ENCODE results near the gene USP16.

DNA sequence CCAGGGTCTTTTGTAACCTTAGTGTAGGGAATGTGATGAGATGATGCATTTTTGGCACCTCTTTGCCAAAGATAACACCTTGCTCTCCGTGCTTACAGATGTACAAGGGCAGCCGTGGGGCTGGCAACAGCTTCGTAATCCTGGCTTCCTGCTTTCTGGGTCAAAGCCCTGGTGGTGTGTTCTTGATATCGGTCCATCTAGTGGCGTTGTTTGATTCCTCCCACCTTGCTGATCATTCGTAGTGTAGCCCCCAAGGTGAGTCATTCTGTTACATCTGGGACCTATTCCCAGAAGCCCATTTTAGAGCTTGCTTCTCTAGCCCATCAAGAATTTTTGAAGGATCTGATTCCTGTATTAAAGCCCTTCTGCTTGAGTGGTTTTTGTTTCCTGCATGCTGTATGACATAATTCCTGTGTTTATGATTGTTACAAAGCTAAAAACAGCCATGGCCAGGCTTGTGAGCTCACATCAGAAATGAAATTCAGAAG lies 56.0 kb downstream of the USP16 start:
- TF ChIP-seq, protein P1, sequence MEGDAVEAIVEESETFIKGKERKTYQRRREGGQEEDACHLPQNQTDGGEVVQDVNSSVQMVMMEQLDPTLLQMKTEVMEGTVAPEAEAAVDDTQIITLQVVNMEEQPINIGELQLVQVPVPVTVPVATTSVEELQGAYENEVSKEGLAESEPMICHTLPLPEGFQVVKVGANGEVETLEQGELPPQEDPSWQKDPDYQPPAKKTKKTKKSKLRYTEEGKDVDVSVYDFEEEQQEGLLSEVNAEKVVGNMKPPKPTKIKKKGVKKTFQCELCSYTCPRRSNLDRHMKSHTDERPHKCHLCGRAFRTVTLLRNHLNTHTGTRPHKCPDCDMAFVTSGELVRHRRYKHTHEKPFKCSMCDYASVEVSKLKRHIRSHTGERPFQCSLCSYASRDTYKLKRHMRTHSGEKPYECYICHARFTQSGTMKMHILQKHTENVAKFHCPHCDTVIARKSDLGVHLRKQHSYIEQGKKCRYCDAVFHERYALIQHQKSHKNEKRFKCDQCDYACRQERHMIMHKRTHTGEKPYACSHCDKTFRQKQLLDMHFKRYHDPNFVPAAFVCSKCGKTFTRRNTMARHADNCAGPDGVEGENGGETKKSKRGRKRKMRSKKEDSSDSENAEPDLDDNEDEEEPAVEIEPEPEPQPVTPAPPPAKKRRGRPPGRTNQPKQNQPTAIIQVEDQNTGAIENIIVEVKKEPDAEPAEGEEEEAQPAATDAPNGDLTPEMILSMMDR (IDR thresholded peaks at IDR 0.05; ENCODE audit: low read depth, low read length) = no peak
- no peak for TF ChIP-seq EZH2phosphoT487 (IDR thresholded peaks at IDR 0.05; ENCODE audit: low read depth)

Data from OCI-LY3 (cell line).